ENCODE measurements around the gene TGFBR3L. TPM values are rescaled to one million over a fixed set of nuclear protein-coding genes. Genes with fewer than 3 reads are reported as not detected.
"Not testable (repeated sequence)": the region's sequence is repeated elsewhere in the genome, so short reads cannot be mapped to it uniquely, and the experiment has no call there.

The TGFBR3L gene
- total RNA-seq, 1 donor from 2014 or later: not detected

- ChIA-PET POLR2A (interaction anchor here (0.6 kb wide), 2 partner anchors 28 to 227 kb away, joined by 3 to 4 read pairs; no protein-coding TSS in a partner anchor), CTCF (interaction anchor here (1.3 kb wide), 1 partner anchor 12 kb away, joined by 4 read pairs; the partner anchor contains the start of gene MAP2K7)
- DNase-seq (no peak), ATAC-seq (ENCODE audit: low read depth) (no peak)
- Mint-ChIP-seq H3K27ac (no peak overlapping the region), H3K4me1 (peaks cover 30% of the 10 kb centered on the region), H3K36me3 (ENCODE audit: low read depth) (peaks cover 25% of the 10 kb centered on the region), H3K4me3 (peak overlapping the region; percentile 28), H3K27me3 (peaks cover 18% of the 10 kb centered on the region), H3K9me3 (no peaks in the 10 kb centered on the region)
- TF ChIP-seq CTCF (IDR thresholded peaks at IDR 0.05): no peak
- intact Hi-C loops (cut with micrococcal nuclease): no loop called here
Measured at GRCh38 chr19:7915250-7916102, 846 bp downstream of the TGFBR3L start.

DNA sequence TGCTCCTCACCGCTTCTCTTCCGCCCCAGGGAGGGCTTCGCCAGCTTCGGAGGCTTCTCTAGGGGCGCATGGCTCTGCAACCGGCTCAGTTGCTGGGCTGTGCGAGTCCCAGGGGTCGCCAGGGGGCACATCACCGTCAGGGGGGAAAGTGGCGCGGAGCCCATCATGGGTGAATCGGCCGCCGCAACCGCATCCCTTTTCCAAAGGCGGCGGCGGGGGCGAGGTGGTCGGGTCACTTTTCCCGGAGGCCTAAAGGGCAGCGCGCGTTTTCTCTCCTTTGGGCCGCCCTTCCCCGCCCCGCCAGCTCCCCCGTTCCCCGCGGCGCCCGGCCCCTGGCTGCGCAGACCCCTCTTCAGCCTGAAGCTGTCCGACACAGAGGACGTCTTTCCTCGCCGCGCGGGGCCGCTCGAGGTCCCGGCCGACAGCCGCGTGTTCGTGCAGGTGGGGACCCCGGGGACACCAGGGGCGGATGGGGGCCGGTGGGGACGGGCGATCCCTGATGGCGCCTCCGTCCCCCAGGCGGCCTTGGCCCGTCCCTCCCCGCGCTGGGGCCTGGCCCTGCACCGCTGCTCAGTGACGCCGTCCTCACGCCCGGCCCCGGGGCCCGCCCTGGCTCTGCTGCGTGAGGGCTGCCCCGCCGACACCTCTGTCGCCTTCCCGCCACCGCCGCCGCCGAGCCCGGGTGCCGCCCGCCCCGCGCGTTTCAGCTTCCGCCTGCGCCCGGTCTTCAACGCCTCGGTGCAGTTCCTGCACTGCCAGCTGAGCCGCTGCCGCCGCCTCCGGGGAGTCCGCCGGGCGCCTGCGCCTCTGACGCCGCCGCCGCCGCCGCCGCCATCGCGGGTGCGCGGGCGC is 1.7 kb downstream of the TGFBR3L start:
- H3K27ac Mint-ChIP-seq: no peak overlapping the region
- no peak for TF ChIP-seq CTCF (IDR thresholded peaks at IDR 0.05)

GRCh38 chr19:7916955-7917266 is 2.3 kb downstream of the TGFBR3L start:
- ATAC-seq (ENCODE audit: low read depth) (no peak), DNase-seq (no peak)
- intact Hi-C loops (cut with micrococcal nuclease): no loop called here
- no peak overlapping the region for H3K27ac Mint-ChIP-seq
- TF ChIP-seq CTCF (IDR thresholded peaks at IDR 0.05): no peak
- CTCF ChIA-PET: interaction anchor here (1.3 kb wide), 1 partner anchor 13 kb away, joined by 4 read pairs; the partner anchor contains the start of gene MAP2K7
- H3K4me1 Mint-ChIP-seq: peaks cover 41% of the 10 kb centered on the region
- POLR2A ChIA-PET: interaction anchor here (0.8 to 1.4 kb wide), 2 partner anchors 9 to 14 kb away, joined by 3 to 4 read pairs; partner anchors contain the start of gene MAP2K7
- H3K9me3 Mint-ChIP-seq: no peaks in the 10 kb centered on the region
- H3K27me3 Mint-ChIP-seq: peaks cover 18% of the 10 kb centered on the region
- H3K36me3 Mint-ChIP-seq (ENCODE audit: low read depth): peaks cover 14% of the 10 kb centered on the region
- H3K4me3 Mint-ChIP-seq: peak overlapping the region; percentile 75

More for the DNA sequence above, 1.7 kb downstream of the TGFBR3L start:
- Mint-ChIP-seq H3K36me3 (ENCODE audit: low read depth) (peaks cover 19% of the 10 kb centered on the region), H3K4me1 (peaks cover 36% of the 10 kb centered on the region), H3K4me3 (peak overlapping the region; percentile 50), H3K27me3 (peaks cover 18% of the 10 kb centered on the region), H3K9me3 (no peaks in the 10 kb centered on the region)
- ChIA-PET POLR2A (interaction anchor here (0.6 to 1.4 kb wide), 3 partner anchors 8 to 228 kb away, joined by 3 to 4 read pairs (median 4); partner anchors contain the start of gene MAP2K7), CTCF (interaction anchor here (1.3 kb wide), 1 partner anchor 13 kb away, joined by 4 read pairs; the partner anchor contains the start of gene MAP2K7)
- DNase-seq (peak; percentile 49), ATAC-seq (ENCODE audit: low read depth) (no peak)
- intact Hi-C loops (cut with micrococcal nuclease): no loop called here

- POLR2A ChIA-PET: interaction anchor here (0.6 to 1.4 kb wide), 6 partner anchors 9 to 288 kb away, joined by 3 to 5 read pairs (median 4); partner anchors contain the start of genes PET100, TIMM44 and XAB2
- Mint-ChIP-seq H3K4me1 (peaks cover 45% of the 10 kb centered on the region), H3K36me3 (ENCODE audit: low read depth) (peaks cover 16% of the 10 kb centered on the region)
Measured at GRCh38 chr19:7917267-7918061, 2.8 kb downstream of the TGFBR3L start.

GRCh38 chr19:7918062-7918614 is 3.5 kb downstream of the TGFBR3L start:
- H3K27me3 Mint-ChIP-seq: peaks cover 18% of the 10 kb centered on the region
- H3K27ac Mint-ChIP-seq; DNase-seq; intact Hi-C loops (cut with micrococcal nuclease); H3K9me3 Mint-ChIP-seq; ATAC-seq (ENCODE audit: low read depth): not testable (repeated sequence)
- peaks cover 47% of the 10 kb centered on the region for H3K4me1 Mint-ChIP-seq
- H3K36me3 Mint-ChIP-seq (ENCODE audit: low read depth): peaks cover 14% of the 10 kb centered on the region
- POLR2A ChIA-PET: interaction anchor here (0.6 to 1.3 kb wide), 5 partner anchors 15 to 288 kb away, joined by 3 to 5 read pairs (median 4); partner anchors contain the start of genes PET100, TIMM44 and XAB2
- CTCF ChIA-PET: interaction anchor here (0.9 to 1.2 kb wide), 4 partner anchors 11 to 49 kb away, joined by 3 to 4 read pairs (median 3); partner anchors contain the start of gene TIMM44
- peak overlapping the region; percentile 35 for H3K4me3 Mint-ChIP-seq

More at GRCh38 chr19:7917267-7918061, 2.8 kb downstream of the TGFBR3L start:
- H3K27me3 Mint-ChIP-seq: peaks cover 18% of the 10 kb centered on the region
- no peak for TF ChIP-seq CTCF (IDR thresholded peaks at IDR 0.05)
- no peak overlapping the region for H3K27ac Mint-ChIP-seq
- no peaks in the 10 kb centered on the region for H3K9me3 Mint-ChIP-seq
- intact Hi-C loops (cut with micrococcal nuclease): no loop called here
- no peak for ATAC-seq (ENCODE audit: low read depth)
- CTCF ChIA-PET: interaction anchor here (0.7 to 1.2 kb wide), 5 partner anchors 11 to 238 kb away, joined by 3 to 4 read pairs (median 3); partner anchors contain the start of gene TIMM44
- H3K4me3 Mint-ChIP-seq: peak overlapping the region; percentile 75
- peak; percentile 55 for DNase-seq
